Measurements from ENCODE around the gene COX6A1.

Gene COX6A1

DNA sequence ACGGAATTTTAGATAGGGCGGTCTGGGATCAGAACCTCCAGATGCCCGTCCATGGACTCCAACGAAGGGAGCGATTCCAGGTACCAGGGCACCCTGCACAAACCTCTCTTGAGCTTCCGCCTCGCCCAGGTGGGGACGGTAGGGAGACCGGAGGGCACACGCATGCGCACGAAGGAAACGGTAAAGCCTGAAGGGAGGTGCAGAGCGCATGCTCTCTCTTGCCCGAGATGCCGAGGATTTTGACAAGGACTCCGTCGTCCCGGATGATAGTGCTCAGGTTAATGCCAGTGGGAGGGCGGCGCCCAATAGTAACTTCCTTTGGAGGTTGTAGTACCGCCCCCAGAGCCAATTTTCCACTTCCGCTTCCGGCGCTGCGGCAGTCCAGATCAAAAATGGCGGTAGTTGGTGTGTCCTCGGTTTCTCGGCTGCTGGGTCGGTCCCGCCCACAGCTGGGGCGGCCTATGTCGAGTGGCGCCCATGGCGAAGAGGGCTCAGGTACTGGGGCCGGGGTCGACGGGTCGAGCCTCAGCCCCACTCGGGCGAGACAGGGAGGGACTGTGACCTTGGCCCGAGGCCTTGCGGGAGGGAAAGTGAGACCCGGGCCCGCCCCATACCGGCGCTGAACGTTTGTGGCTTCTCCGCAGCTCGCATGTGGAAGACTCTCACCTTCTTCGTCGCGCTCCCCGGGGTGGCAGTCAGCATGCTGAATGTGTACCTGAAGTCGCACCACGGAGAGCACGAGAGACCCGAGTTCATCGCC lies at the start of gene COX6A1:
TSS of gene COX6A1 (plus strand) at position 379 of the 760 bp plus-strand sequence. CDS start at position 393, 14 bp downstream.
- peak; percentile 95 for DNase-seq

DNA sequence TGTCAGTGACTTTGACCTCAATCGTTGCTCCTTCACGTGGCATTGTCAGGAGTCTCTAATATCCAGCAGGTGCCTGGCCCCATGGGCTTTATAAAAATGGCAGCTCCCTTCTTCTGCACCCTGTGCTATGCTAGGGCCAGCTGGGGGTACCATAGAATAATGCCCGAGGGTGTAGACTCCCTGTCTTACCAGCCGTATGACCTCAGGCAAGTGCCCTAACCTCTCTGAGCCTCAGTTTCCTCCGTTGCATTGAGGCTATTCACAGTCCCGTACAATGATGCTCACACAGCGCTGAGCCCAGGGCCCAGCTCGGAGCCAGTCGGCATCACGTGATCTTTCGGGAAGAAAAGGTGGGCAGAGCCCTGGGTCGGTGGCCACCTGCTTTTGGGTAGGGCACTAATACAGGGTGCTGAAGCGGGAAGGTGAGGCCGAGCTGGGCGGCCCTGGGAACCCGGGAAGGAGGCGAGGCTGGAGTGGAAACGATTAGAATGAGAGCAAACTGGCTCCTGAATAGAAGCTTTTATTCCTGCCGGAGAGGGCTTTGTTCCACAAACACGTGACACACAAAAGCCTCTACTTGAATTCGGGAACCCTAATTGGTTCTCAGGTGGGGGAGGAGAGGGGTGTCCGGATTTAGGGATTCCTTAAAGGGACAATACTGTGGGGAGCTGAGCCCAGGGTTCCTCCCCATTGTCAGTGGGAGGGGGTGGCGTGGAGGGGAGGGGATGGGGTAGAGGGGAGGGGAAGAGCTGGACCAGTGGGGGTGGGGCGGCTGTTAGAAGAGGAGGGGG lies 49.0 kb upstream of the COX6A1 start:
- DNase-seq: no peak

DNA sequence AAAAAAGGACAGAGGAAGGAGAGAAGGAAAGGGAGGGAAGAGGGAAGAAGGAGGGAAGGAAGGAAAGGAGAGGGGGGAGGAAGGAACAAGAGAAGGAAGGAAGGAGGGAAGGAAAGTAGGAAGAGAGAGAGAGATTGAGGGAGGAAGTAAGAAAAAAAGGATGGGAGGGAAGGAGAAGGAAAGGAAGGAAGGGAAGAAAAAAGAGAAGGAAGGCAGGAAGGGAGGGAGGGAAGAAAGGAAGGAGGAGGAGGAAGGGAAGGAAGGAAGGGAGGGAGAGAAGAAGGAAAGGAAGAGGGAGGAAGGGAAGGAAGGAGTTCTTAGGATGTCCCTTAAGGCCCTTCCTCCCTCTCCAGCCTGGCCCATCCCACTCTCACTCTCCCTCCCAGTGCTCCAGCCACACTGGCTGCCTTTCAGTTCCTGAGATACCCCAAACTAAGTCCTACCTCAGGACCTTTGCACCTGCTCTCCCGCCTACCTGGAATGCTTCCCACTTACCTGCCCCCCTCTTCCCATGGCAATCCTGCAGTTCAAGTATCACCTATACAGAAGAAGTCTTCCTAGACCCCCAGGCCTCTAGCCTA lies 47.3 kb upstream of the COX6A1 start:
- DNase-seq: no peak

DNA sequence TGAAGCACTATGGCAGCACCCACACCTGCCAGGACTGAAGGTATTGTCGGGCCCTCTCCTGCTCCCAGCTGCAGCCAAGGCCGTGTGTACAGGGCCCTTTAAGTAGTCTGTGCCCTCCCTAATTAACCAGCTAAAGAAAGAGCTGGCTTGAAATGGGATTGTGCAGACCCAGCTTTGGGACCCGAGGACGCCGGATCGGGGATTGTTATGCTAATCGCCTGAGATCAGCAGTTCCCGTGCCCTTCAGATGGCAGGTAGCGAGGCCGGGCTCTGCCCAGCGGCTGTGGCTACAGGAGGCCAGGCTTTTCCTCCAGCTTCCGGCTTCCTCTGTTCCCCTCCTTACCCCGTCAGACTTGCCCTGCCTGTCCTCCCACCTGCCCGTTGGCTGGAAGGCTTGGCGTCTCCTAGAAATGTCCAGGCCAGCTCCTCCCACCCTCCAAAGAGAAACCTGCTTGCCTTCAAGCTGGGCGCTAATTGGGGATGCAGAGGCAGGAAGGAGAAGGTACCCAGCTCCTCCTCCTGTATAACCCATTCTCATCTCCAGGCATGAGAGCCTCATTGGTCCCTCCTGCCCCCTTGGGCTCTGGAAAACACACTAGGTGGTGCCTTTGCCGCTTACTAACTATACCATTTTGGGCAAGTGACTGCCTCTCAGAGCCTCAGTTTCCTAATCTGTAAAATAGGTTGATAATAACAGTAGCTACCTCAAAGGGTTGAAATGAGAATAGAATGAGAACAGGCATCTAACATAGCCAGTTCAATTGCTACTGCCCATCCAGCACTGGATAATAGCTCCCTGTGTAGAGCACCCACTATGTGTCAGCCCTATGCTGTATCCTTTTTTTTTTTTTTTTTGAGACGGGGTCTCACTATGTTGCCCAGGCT lies 43.2 kb upstream of the COX6A1 start:
- DNase-seq: no peak

DNA sequence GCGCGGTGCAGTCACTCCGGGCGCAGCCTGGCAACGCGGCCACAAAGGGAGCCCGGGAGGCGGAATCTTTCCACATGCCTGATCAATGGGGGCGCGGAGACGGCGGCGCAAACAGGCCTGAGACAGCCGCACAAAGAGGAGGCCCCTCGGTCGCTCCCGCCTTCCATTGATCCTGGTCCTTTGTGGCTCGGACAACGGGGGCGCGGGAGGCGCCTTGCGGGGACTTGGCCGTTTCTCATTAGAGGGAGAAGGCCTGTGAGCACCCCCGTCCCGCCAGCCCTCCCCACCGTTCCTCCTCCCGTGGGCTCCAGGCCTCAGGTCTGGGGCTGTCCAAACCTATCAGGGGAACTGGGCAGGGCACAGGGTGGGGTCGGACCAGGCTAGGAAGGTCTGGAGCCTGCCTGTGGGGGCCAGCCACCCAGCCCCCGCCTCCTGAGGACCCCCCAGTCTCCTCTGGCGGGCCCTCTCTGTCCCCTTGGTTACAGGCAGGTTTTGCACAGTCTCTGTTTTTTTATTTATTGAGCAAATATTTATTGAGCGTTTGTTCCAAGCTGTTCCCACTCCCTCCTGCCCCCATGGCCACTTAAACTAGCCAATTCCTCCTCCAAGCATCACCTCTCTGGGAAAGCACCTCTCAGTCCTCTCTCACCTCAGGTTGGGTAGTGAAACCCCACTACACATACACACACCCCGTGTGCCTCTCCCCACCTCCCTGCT lies 39.9 kb upstream of the COX6A1 start:
- no peak for DNase-seq

DNA sequence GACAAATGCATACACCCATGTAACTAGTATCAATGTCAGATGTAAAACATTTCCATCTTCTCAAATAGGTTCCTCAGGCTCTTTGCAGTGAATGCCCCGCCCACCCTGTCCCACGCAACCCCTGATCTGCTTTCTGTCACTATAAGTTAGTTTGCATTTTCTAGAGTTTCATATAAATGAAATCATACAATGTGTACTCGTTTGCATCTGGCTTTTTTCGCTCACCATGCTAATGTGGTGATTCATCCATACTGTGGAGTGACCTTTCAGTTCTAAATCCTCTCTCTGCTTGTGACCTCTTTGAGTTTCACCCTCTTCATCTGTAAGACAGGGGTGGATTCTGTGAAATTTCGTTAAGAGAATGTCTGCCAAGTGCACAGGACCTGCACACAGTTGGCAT lies 38.4 kb upstream of the COX6A1 start:
- DNase-seq: no peak

DNA sequence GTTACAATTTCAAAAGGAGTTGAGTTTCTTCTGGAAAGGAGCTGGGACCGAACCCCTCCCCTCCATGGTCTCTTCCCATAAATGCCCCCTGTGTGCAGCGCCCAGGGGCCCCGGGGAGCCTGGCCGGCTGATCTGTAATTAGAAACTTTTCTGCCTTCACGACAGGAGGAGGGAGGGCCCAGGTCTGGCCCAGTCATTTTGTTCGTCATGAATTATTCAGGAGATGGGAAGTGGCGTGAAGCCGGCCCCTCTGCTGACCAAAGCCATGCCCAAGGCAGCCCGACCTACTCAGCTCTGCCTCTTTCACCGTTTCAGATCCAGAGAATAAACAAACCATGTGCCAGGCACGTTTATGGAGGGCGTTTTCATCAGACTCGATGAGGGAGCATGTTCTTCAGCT lies 35.7 kb upstream of the COX6A1 start:
- no peak for DNase-seq

DNA sequence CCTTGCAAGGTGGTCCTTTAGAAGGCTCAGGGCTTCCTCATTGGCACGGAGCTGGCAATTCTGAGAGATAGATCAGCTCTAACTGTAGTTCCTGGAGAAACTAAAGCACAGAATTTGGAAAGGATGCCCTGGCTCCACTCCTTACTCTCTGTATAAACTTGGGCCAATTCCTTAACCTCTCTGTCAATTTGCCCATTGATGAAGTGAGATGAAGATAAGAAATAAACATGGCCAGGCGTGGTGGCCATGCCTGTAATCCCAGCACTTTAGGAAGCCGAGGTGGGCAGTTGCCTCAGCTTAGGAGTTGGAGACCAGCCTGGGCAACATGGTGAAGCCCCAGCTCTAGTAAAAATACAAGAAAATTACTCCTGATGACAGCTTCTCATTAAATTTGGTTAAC lies 34.0 kb upstream of the COX6A1 start:
- DNase-seq: no peak

DNA sequence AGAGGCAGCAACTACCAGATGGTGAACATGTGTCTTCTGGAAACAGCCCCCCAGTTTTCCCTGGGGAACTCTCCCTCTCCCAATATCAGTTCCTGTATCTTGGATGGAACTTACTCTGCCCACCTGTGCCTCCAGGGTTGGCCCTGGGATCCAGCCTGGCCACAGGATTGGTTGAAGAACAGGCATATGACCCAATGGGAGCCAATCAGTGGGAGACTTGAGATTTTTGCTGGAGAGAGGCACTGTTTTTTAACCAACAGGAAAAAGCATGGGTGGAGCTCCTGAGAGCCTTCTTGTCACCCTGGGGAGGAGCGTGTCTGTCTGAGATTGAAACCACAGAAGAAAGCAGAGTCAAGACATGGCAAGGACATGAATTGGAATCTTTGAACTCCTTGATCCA lies 33.6 kb upstream of the COX6A1 start:
- peak; percentile 19 for DNase-seq

DNA sequence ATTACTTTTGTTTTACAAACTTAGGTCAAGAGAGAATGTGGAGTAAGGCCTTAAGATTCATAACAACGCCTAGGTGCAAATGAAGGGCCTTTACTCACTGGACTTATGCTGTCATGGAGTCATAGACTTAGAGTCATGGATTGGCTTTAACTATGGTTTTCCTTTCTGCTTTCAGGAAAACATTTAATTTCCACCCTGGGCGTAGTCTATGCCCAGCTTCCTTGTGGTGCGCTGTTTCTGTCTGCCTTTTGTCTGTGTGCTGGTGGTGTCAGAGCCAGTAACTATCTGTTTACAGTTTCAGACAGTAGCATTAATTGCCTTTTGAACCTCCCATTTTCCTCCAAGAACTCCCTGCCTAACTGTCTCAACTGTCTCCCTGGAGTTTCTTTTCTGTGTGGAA lies 31.8 kb upstream of the COX6A1 start:
- DNase-seq: no peak

DNA sequence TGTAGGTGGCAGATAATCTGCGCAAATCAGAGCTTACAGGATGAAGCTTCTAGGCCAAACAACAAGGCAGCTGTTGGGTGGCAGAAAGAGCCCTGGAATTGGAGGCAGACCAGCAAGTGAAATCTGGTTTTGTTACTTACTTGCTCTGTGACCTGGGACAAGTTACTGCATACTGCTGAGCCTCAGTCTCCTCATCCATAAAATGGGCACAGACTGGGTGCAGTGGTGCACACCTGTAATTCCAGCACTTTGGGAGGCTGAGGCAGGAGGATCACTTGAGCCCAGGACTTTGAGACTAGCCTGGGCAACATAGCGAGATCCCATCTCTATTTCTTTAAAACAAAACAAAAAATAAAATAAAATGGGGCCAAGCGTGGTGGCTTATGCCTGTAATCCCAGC lies 31.4 kb upstream of the COX6A1 start:
- DNase-seq: no peak

DNA sequence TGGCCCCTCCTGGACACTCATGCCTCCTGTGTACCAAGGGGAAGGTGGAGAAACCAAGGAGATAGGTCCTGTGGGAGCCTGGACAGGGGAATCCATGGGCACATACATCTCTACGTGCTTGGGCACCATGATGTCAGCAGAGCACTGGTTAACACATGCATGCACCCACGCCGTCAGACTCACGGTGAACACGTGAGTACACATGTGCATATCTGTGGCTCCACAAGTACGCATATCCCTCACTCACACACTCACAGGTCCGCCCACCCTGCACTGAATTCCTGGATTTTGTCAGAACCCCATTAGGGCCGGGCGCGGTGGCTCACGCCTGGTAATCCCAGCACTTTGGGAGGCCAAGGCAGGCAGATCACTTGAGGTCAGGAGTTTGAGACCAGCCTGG lies 29.1 kb upstream of the COX6A1 start:
- no peak for DNase-seq

DNA sequence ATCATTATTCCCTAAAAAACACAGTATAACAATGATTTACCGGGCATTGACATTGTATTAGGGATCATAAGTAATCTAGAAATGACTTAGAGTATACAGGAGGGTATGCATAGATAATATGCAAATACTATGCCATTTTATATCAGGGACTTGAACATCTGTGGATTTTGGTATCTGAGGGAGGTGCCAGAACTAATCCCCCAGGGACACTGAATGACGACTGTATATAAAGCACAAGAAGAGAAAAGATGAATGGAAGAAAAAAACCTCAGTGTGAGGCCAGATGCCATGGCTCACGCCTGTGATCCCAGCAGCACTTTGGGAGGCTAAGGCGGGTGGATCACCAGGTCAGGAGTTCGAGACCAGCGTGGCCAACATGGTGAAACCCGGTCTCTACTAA lies 25.5 kb upstream of the COX6A1 start:
- DNase-seq: peak; percentile 28

DNA sequence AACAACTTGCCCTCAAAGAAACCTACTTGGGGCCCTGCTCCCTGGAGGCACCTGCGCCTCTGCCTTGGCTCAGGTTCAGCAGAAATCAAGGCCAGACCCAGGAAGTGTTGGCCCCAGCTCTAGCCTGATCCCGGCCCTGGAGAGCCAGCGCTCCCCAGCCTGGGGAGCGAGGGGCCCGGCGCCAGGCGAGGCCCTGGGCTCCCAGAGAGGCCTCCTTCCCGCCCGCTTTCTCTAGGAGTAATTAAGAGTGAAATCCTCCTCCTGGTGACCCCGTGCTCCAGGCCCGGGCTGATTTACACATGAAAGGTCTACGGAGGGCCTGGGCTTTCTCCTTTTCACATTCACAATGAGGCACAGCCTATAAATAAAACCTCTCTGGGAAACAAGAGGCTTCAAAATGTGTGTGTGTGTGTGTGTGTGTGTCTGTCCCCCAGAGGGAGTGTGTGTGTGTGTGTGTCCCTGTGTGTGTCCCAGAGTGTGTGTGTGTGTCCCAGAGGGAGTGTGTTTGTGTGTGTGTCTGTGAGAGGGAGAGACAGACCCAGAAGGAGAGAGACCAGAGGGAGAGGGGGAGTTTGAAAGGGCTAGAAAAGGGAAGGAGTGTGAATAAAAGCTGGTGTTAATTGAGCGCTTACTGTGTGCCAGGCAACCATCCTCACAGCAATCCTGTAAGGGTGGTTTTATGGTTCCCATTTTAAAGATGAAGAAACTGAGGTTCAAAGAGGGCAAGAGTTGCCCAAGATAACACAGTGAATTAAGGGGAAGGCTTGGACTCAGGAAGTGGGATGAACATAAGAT lies 23.8 kb upstream of the COX6A1 start:
- no peak for DNase-seq

DNA sequence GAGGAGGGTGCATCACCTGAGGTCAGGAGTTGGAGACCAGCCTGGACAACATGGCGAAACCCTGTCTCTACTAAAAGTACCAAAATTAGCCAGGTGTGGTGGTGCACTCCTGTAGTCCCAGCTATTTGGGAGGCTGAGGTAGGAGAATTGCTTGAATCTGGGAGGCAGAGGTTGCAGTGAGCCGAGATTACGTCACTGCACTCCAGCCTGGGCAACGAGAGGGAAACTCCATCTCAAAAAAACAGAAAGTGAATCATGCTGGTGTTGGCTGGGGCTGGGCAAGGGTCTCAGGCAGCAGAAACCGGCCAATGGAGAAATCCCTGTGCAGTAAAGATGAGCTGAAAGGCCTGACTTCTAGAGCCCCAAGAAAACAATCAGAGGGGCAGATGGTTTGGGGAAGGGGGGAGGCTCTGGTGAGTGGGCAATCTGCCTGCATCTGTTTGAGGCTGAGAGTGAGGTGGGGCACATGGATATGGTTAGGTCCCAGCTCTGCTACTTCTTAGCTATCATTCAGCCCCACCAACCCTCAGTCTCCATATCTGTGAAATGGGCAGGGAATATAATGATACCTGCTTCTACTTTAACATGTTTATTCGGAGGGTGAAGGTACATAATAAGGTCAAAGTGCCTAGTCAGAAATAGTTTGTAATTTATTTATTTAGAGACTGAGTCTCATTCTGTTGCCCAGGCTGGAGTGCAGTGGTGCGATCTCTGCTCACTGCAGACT lies 21.3 kb upstream of the COX6A1 start:
- DNase-seq: peak; percentile 40

DNA sequence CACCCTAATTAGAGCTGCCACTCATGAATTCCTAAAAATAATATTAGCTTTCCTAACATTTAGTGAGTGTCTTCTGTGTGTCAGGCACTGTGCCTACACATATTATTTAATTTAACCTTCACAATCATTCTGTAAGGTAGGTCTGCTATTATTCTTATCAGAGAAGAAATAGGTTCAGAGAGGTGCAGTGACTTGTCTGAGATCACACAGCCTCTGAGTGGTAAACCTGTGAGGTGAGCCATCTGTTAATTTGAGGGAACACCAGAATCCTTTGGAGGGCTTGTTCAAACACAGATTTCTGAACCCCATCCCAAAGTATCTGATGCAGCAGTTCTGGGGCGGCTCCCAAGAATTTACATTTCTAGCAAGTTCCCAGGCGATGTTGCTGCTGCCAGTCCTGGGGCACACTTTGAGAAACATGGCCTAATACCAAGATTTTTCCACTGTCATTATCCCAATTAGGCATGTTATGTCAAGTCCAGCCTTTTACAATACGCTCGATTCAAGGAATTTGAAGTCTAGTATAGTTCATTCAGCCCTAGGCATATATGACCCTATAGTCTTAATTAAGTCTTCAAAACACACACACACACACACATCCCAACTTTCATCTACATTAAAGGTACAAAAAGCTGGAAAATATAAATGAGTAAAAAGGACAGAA lies 19.9 kb upstream of the COX6A1 start:
- DNase-seq: no peak

DNA sequence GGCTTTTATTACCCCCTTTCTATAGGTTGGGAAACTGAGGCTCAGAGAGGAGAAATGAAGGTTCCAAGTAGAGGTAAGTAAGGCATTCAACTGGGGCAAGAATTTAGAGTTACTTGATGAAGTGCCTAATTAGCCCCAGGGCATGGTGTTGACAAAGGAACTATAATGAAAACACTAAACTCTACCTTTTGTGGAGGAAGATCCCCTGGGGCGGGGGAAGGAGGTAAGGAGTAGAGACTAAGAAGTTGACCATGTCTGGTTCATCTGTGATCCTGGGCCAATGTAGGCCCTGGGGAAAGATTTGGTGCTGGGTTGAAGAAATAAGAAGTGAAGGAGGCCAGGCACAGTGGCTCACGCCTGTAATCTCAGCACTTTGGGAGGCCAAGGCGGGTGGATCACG lies 16.2 kb upstream of the COX6A1 start:
- DNase-seq: no peak

DNA sequence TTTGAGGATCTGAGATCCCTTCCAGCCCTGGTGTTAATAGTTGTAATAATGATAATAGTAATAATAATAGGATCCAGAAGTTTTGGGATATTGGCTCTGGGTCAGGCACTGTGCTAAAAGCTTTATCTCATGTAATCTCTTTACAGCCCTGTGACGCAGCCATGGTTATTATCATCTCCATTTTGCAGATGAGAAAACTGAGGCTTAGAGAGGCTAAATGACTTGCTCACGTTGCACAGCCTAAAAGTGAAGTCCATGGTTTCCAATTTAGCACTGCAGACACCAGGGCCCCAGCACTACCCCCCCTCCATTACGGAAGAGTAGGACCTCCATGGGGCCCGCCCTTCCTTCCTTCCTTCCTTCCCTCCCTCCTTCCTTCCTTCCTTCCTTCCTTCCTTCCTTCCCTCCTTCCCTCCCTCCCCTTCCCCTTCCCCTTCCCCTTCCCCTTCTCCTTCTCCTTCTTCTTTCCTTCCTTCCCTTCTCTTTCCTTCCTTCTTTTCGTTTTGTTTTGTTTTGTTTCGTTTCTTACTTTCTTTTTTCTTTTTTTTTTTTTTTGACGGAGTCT lies 14.9 kb upstream of the COX6A1 start:
- no peak for DNase-seq

DNA sequence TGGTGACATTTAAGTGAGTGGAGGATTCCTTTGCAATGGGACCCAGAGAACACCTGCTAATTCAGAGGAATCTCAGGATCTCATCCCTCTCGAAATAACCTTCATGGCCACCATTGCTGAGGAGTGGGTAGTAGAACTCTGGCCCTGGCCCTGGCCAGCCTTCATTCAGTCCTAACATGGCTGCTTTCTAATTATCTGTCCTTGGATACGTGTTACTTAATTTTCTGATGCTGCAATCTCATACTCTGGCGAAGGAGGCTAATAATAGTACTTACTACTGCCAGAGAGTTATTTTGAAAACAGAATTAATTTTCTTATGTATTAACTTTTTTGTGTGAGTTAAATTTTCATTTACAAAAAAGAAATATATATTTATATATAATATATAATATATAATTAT lies 12.1 kb upstream of the COX6A1 start:
- DNase-seq: no peak
